IMR-90 (cell line): ENCODE measurements around the gene MESP2. TPM values are rescaled to one million over a fixed set of nuclear protein-coding genes. Genes with fewer than 3 reads are reported as not detected.

Experiments
- ATAC-seq: fragments of 200-7000 bp; cut with Tn5 transposase; 2 replicates; pipeline ENCODE4 v1.9.1; 2020; ENCODE audit warnings: low read depth, mild to moderate bottlenecking, moderate library complexity
- BruUV-seq: library from RNA; stranded (reverse); fragments of 400-500 nt; replicated peaks from 2 replicates; lab custom pipeline; 2021; lab: Mats Ljungman, UMichigan
- CTCF ChIA-PET: fragments of 300-600 bp; formaldehyde crosslinking; extraction: SDS; loops from one replicate; lab custom pipeline; 2021; ENCODE audit warnings: antibody characterized with exemption; lab: Yijun Ruan, JAX
- POLR2A ChIA-PET: fragments of 300-600 bp; sonication (Branson Sonifier 250); formaldehyde crosslinking; loops from one replicate; lab custom pipeline; 2022; ENCODE audit warnings: antibody characterized with exemption; ENCODE audit not compliant: unreplicated experiment; lab: Charles Lee
- DNase-seq: peaks from one replicate; pipeline ENCODE4 v3.0.0; 2013
- H2AFZ ChIP-seq: replicated peaks from 2 replicates; pipeline ENCODE3; 2013; ENCODE audit warnings: low read length, mild to moderate bottlenecking; ENCODE audit not compliant: poor library complexity
- H2AK5ac ChIP-seq: 2 replicates; pipeline ENCODE4 v1.6.1; 2013; ENCODE audit warnings: low read depth, low read length, inconsistent platforms
- H2AK9ac ChIP-seq: replicated peaks from 2 replicates; pipeline ENCODE3; 2013; ENCODE audit warnings: mild to moderate bottlenecking, low read depth, low read length, moderate library complexity; ENCODE audit not compliant: poor library complexity
- H2BK120ac ChIP-seq: 2 replicates; pipeline ENCODE4 v1.6.1; 2013; ENCODE audit warnings: low read depth, low read length, inconsistent platforms
- H2BK15ac ChIP-seq: 3 replicates; pipeline ENCODE4 v1.6.1; 2013; ENCODE audit warnings: low read depth, low read length, inconsistent platforms
- H2BK20ac ChIP-seq: 2 replicates; pipeline ENCODE4 v1.6.1; 2013; ENCODE audit warnings: low read depth, mild to moderate bottlenecking, inconsistent platforms, low read length, moderate library complexity
- H2BK5ac ChIP-seq: 2 replicates; pipeline ENCODE4 v1.6.1; 2013; ENCODE audit warnings: mild to moderate bottlenecking, low read depth, low read length, inconsistent platforms; ENCODE audit not compliant: poor library complexity, severe bottlenecking
- H3K14ac ChIP-seq: replicated peaks from 2 replicates; pipeline ENCODE4 v1.6.1; 2013; ENCODE audit warnings: low read depth, low read length, inconsistent platforms
- H3K18ac ChIP-seq: 2 replicates; pipeline ENCODE4 v1.6.1; 2013; ENCODE audit warnings: low read depth, low read length, control low read depth
- H3K23ac ChIP-seq: 2 replicates; pipeline ENCODE4 v1.6.1; 2013; ENCODE audit warnings: low read depth, low read length, inconsistent platforms
- H3K27ac ChIP-seq: 2 replicates; pipeline ENCODE4 v1.5.1; 2013; ENCODE audit warnings: mild to moderate bottlenecking, control low read depth, low read length; ENCODE audit not compliant: insufficient read depth
- H3K27me3 ChIP-seq: 2 replicates; pipeline ENCODE4 v1.6.1; 2013; ENCODE audit warnings: low read length; ENCODE audit not compliant: control insufficient read depth, insufficient read depth
- H3K36me3 ChIP-seq: 2 replicates; pipeline ENCODE4 v1.6.1; 2013; ENCODE audit warnings: low read length, mixed read lengths; ENCODE audit not compliant: control insufficient read depth, insufficient read depth
- H3K4ac ChIP-seq: 2 replicates; pipeline ENCODE4 v1.6.1; 2013; ENCODE audit warnings: low read depth, low read length, inconsistent platforms
- H3K4me1 ChIP-seq: 2 replicates; pipeline ENCODE4 v1.6.1; 2013; ENCODE audit warnings: low read length, mixed read lengths; ENCODE audit not compliant: control insufficient read depth, insufficient read depth
- H3K4me2 ChIP-seq: 2 replicates; pipeline ENCODE4 v1.6.1; 2013; ENCODE audit warnings: low read depth, mild to moderate bottlenecking, control low read depth, low read length, moderate library complexity
- H3K4me3 ChIP-seq: 2 replicates; pipeline ENCODE4 v1.5.1; 2013; ENCODE audit warnings: low read depth, mild to moderate bottlenecking, control low read depth, low read length, moderate library complexity; ENCODE audit not compliant: insufficient read depth
- H3K56ac ChIP-seq: 2 replicates; pipeline ENCODE4 v1.6.1; 2013; ENCODE audit warnings: low read length, inconsistent platforms; ENCODE audit not compliant: insufficient read depth; ENCODE audit errors: extremely low read depth
- H3K79me1 ChIP-seq, 2 experiments: 2 replicates each; pipeline ENCODE4 v1.6.1; 2013; ENCODE audit warnings: low read length in 2 of 2, inconsistent platforms in 1 of 2, low read depth in 1 of 2
- H3K9ac ChIP-seq: 2 replicates; pipeline ENCODE4 v1.6.1; 2013; ENCODE audit warnings: low read depth, low read length, control low read depth
- H3K9me1 ChIP-seq: 2 replicates; pipeline ENCODE4 v1.6.1; 2013; ENCODE audit warnings: low read length, inconsistent platforms; ENCODE audit not compliant: insufficient read depth
- H3K9me3 ChIP-seq: 2 replicates; pipeline ENCODE4 v1.6.1; 2013; ENCODE audit warnings: low read length; ENCODE audit not compliant: control insufficient read depth, insufficient read depth
- H4K20me1 ChIP-seq: 2 replicates; pipeline ENCODE4 v1.6.1; 2013; ENCODE audit warnings: low read length, inconsistent platforms; ENCODE audit not compliant: insufficient read depth
- H4K5ac ChIP-seq: 2 replicates; pipeline ENCODE4 v1.6.1; 2013; ENCODE audit warnings: mild to moderate bottlenecking, low read depth, low read length, control low read depth
- H4K8ac ChIP-seq, 2 experiments: 2 replicates each; pipeline ENCODE4 v1.6.1; 2013; ENCODE audit warnings: low read depth in 2 of 2, low read length in 2 of 2, control low read depth in 1 of 2, inconsistent platforms in 1 of 2
- H4K91ac ChIP-seq: 2 replicates; pipeline ENCODE4 v1.6.1; 2013; ENCODE audit warnings: low read depth, low read length, inconsistent platforms; ENCODE audit not compliant: insufficient read depth
- FOS ChIP-seq: fragments of 150-350 bp; IDR thresholded peaks from 2 replicates; pipeline ENCODE4 v1.6.1; 2016; ENCODE audit warnings: low read depth, low read length
- MAFK ChIP-seq: IDR thresholded peaks from 2 replicates; pipeline ENCODE4 v1.6.1; 2012; ENCODE audit warnings: low read depth, low read length, improper control_type of control experiment
- RAD21 ChIP-seq: IDR thresholded peaks from 2 replicates; pipeline ENCODE4 v1.6.1; 2012; ENCODE audit warnings: low read length, improper control_type of control experiment
- RCOR1 ChIP-seq: IDR thresholded peaks from 2 replicates; pipeline ENCODE4 v1.6.1; 2012; ENCODE audit warnings: mild to moderate bottlenecking, low read length, improper control_type of control experiment; ENCODE audit not compliant: insufficient replicate concordance
- WGBS, 2 experiments: methylation state at CpG; one replicate each; pipeline versions ENCODE4 v1.1.5 to v1.1.7; 2013; ENCODE audit warnings: missing lambda C conversion rate in 2 of 2; ENCODE audit not compliant: insufficient read length in 1 of 2; ENCODE audit errors: extremely low coverage in 2 of 2; 5-methylcytosine and 5-hydroxymethylcytosine counted together
- dilution Hi-C: fragments of 300-500 bp; cut with HindIII; formaldehyde crosslinking; loops from one replicate; pipeline ENCODE4 v1.14.3; 2018; ENCODE audit warnings: low sequenced_read_pairs; ENCODE audit not compliant: unreplicated experiment
- in situ Hi-C: fragments of 300-500 bp; cut with MboI; formaldehyde crosslinking; loops from 3 replicates; pipeline ENCODE4 v1.14.3; 2019; ENCODE audit warnings: low sequenced_read_pairs, inconsistent platforms, mixed read lengths
- intact Hi-C: fragments of 100-400 bp; cut with micrococcal nuclease; formaldehyde crosslinking; loops from 2 replicates; pipeline ENCODE4 v1.10.0; 2022
- polyA plus RNA-seq, 3 experiments: library from polyadenylated mRNA; depleted of rRNA; stranded (reverse); fragments of >200 nt; gene quantifications; 2 replicates each; pipeline ENCODE4 v1.2.3, GENCODE V29; 2012; ENCODE audit warnings: low replicate concordance in 1 of 3
- total RNA-seq: library from RNA; depleted of rRNA; stranded (reverse); fragments of >200 nt; gene quantifications from 2 replicates; pipeline ENCODE4 v1.2.3, GENCODE V29; 2012
- TF ChIP-seq, protein P1 (sequence below): conservative IDR thresholded peaks from 2 replicates; pipeline ENCODE4 v1.5.1; 2012; ENCODE audit warnings: mild to moderate bottlenecking, low read depth, low read length, improper control_type of control experiment
- TF ChIP-seq, protein P2 (sequence below): fragments of 150-350 bp; IDR thresholded peaks from 2 replicates; pipeline ENCODE4 v1.6.1; 2017; ENCODE audit warnings: mild to moderate bottlenecking, antibody characterized with exemption, low read length, low read depth

MESP2 gene
- total and polyA plus RNA-seq, 2 of the 4 experiments (the other 2 are of a cell fraction) = 0.18 to 0.32 TPM

DNA sequence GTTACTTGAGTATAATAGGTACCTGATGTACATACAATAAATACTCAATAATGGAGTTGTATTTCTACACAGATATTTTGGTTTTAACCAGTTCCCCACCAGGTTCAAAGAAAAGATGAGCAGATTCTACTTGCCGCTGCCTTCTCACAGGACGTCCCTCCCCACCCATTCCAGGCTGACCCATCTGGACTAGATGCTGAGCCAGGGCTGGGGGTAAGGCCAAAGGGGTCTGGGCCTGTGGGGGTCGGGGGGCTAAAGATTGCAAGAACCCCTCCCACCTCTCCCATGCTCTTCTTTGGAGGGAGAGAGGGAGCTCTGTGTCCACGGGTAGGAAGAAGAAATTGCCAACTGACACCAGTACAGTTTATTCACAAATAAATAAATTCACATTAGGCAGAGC is 26.6 kb upstream of the MESP2 start:
- ChIA-PET CTCF (interaction anchor here (1.0 kb wide), 1 partner anchor 102 kb away, joined by 4 read pairs; no protein-coding TSS in a partner anchor), POLR2A (no interaction called here)
- Histone ChIP-seq H4K91ac (no peak overlapping the region), H3K9me3 (no peaks in the 10 kb centered on the region), H3K4me3 (no peak overlapping the region), H3K9me1 (no peaks in the 10 kb centered on the region), H2BK5ac (no peak overlapping the region), H4K5ac (no peak overlapping the region), H4K20me1 (no peaks in the 10 kb centered on the region), H3K14ac (no peak overlapping the region), H3K23ac (no peak overlapping the region), H3K79me1 (no peaks in the 10 kb centered on the region), H3K56ac (no peak overlapping the region), H2BK120ac (no peak overlapping the region), H4K8ac (no peak overlapping the region), H3K27ac (no peak overlapping the region), H2AK9ac (no peak overlapping the region), H2BK20ac (no peak overlapping the region), H3K36me3 (no peaks in the 10 kb centered on the region), H2AFZ (no peak overlapping the region), H3K4me1 (peaks cover under 1% of the 10 kb centered on the region; the same call in 1 of the 2 replicates), H3K4me2 (no peak overlapping the region), H3K18ac (no peak overlapping the region), H2BK15ac (no peak overlapping the region), H3K9ac (no peak overlapping the region), H3K27me3 (peaks cover 42% of the 10 kb centered on the region), H2AK5ac (no peak overlapping the region), H3K4ac (no peak overlapping the region)
- whole genome bisulfite sequencing, 2 experiments = no CpG with 5 or more reads among the region's 4 CpGs
- no peak for ATAC-seq
- DNase-seq = no peak
- intact Hi-C loops (no loop called here), dilution Hi-C loops (no loop called here), in situ Hi-C loops (no loop called here)
- no TSS peak for BruUV-seq
- TF ChIP-seq FOS (no peak), RAD21 (no peak), RCOR1 (no peak), MAFK (no peak)
- TF ChIP-seq, protein P1, sequence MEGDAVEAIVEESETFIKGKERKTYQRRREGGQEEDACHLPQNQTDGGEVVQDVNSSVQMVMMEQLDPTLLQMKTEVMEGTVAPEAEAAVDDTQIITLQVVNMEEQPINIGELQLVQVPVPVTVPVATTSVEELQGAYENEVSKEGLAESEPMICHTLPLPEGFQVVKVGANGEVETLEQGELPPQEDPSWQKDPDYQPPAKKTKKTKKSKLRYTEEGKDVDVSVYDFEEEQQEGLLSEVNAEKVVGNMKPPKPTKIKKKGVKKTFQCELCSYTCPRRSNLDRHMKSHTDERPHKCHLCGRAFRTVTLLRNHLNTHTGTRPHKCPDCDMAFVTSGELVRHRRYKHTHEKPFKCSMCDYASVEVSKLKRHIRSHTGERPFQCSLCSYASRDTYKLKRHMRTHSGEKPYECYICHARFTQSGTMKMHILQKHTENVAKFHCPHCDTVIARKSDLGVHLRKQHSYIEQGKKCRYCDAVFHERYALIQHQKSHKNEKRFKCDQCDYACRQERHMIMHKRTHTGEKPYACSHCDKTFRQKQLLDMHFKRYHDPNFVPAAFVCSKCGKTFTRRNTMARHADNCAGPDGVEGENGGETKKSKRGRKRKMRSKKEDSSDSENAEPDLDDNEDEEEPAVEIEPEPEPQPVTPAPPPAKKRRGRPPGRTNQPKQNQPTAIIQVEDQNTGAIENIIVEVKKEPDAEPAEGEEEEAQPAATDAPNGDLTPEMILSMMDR = no peak
- TF ChIP-seq, protein P2, sequence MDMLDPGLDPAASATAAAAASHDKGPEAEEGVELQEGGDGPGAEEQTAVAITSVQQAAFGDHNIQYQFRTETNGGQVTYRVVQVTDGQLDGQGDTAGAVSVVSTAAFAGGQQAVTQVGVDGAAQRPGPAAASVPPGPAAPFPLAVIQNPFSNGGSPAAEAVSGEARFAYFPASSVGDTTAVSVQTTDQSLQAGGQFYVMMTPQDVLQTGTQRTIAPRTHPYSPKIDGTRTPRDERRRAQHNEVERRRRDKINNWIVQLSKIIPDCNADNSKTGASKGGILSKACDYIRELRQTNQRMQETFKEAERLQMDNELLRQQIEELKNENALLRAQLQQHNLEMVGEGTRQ = no peak
